Osteocyte (in vitro differentiated cells): Measurements from ENCODE around the gene NAALADL2. TPM values are rescaled to one million over a fixed set of nuclear protein-coding genes. Genes with fewer than 3 reads are reported as not detected.

Experiments
- DNase-seq: peaks from one replicate; pipeline ENCODE4 v3.0.0; 2021; ENCODE audit warnings: mixed read lengths; ENCODE audit not compliant: unreplicated experiment; ENCODE audit errors: extremely low spot score
- H3K27ac Mint-ChIP-seq: one replicate; pipeline ENCODE4 v1.8.0; 2021; ENCODE audit warnings: mild to moderate bottlenecking, mixed read lengths; ENCODE audit not compliant: unreplicated experiment
- H3K27me3 Mint-ChIP-seq: one replicate; pipeline ENCODE4 v1.8.0; 2021; ENCODE audit warnings: mixed read lengths; ENCODE audit not compliant: unreplicated experiment
- H3K36me3 Mint-ChIP-seq: one replicate; pipeline ENCODE4 v1.8.0; 2021; ENCODE audit warnings: mixed read lengths; ENCODE audit not compliant: unreplicated experiment
- H3K4me1 Mint-ChIP-seq: one replicate; pipeline ENCODE4 v1.8.0; 2021; ENCODE audit warnings: mixed read lengths; ENCODE audit not compliant: unreplicated experiment
- H3K4me3 Mint-ChIP-seq: one replicate; pipeline ENCODE4 v1.8.0; 2021; ENCODE audit warnings: mild to moderate bottlenecking, moderate library complexity, mixed read lengths; ENCODE audit not compliant: unreplicated experiment
- H3K9me3 Mint-ChIP-seq: one replicate; pipeline ENCODE4 v1.8.0; 2021; ENCODE audit warnings: mixed read lengths; ENCODE audit not compliant: unreplicated experiment
- CTCF ChIP-seq: fragments of 200-600 bp; sonication (generic); IDR thresholded peaks from 2 replicates; pipeline ENCODE4 v1.5.0; 2021; ENCODE audit warnings: antibody characterized with exemption, mild to moderate bottlenecking, moderate library complexity
- microRNA-seq: library from miRNA; unstranded; fragments of <30 nt; microRNA quantifications from one replicate; pipeline ENCODE4 v1.1.0, GENCODE V29; 2020; ENCODE audit not compliant: unreplicated experiment
- total RNA-seq: library from RNA; stranded (reverse); gene quantifications from 2 replicates; pipeline ENCODE4 v1.2.1, GENCODE V29; 2021

The NAALADL2 gene
- total RNA-seq, 1 donor from 2014 or later = 16.1 TPM

GRCh38 chr3:175837962-175838361, 978.8 kb downstream of the NAALADL2 start:
- Mint-ChIP-seq H3K27ac (no peak overlapping the region), H3K27me3 (no peaks in the 10 kb centered on the region), H3K36me3 (no peaks in the 10 kb centered on the region), H3K4me1 (peaks cover 5% of the 10 kb centered on the region), H3K9me3 (peaks cover 1% of the 10 kb centered on the region), H3K4me3 (no peak overlapping the region)
- TF ChIP-seq CTCF = no peak
- DNase-seq = no peak

- Mint-ChIP-seq H3K4me3 (no peak overlapping the region), H3K27me3 (no peaks in the 10 kb centered on the region), H3K4me1 (peaks cover 5% of the 10 kb centered on the region), H3K27ac (no peak overlapping the region), H3K9me3 (peaks cover 3% of the 10 kb centered on the region), H3K36me3 (no peaks in the 10 kb centered on the region)
- TF ChIP-seq CTCF = no peak
- DNase-seq = no peak
Observed at GRCh38 chr3:175839366-175840005, 980.4 kb downstream of the NAALADL2 start.

- Mint-ChIP-seq H3K9me3 (no peaks in the 10 kb centered on the region), H3K4me3 (no peak overlapping the region), H3K27ac (no peak overlapping the region), H3K27me3 (peaks cover 3% of the 10 kb centered on the region), H3K36me3 (no peaks in the 10 kb centered on the region), H3K4me1 (no peaks in the 10 kb centered on the region)
- DNase-seq = no peak
- TF ChIP-seq CTCF = no peak
Observed at GRCh38 chr3:175851541-175851940, 992.4 kb downstream of the NAALADL2 start.

GRCh38 chr3:175852560-175852959, 993.4 kb downstream of the NAALADL2 start:
- Mint-ChIP-seq H3K27ac (no peak overlapping the region), H3K4me3 (no peak overlapping the region), H3K27me3 (peaks cover 3% of the 10 kb centered on the region), H3K9me3 (no peaks in the 10 kb centered on the region), H3K36me3 (no peaks in the 10 kb centered on the region), H3K4me1 (peaks cover 2% of the 10 kb centered on the region)
- no peak for TF ChIP-seq CTCF
- no peak for DNase-seq

- Mint-ChIP-seq H3K9me3 (no peaks in the 10 kb centered on the region), H3K4me1 (peaks cover 2% of the 10 kb centered on the region), H3K27me3 (no peaks in the 10 kb centered on the region), H3K4me3 (no peak overlapping the region), H3K27ac (no peak overlapping the region), H3K36me3 (no peaks in the 10 kb centered on the region)
- no peak for TF ChIP-seq CTCF
- no peak for DNase-seq
Observed at GRCh38 chr3:175857666-175858270, 998.6 kb downstream of the NAALADL2 start.

Small RNAs within 50 kb of the gene (microRNA-seq; reads per million reads assigned to microRNA genes)
- gene MIR4789 = not detected
